SK-N-SH (cell line): ENCODE measurements around the gene SP9. TPM values are rescaled to one million over a fixed set of nuclear protein-coding genes. Genes with fewer than 3 reads are reported as not detected.

Experiments used
- CTCF ChIA-PET: fragments of 300-600, 350-600 bp; formaldehyde crosslinking; extraction: SDS; loops from one replicate; lab custom pipeline; 2021; lab: Yijun Ruan, JAX
- POLR2A ChIA-PET: fragments of 350-600 bp; sonication (Branson Sonifier 250); formaldehyde crosslinking; extraction: SDS; loops from one replicate; lab custom pipeline; 2020; ENCODE audit warnings: antibody characterized with exemption, inconsistent platforms; lab: Yijun Ruan, JAX
- DNase-seq: peaks from one replicate; pipeline ENCODE4 v3.0.0; 2012
- H2AFZ ChIP-seq: fragments of 200-600 bp; sonication (generic); 2 replicates; pipeline ENCODE4 v1.8.1; 2016; ENCODE audit warnings: antibody characterized with exemption, mild to moderate bottlenecking, low read depth
- H3F3A ChIP-seq: fragments of 200-600 bp; sonication (generic); replicated peaks from 2 replicates; pipeline ENCODE3; 2016; ENCODE audit warnings: antibody characterized with exemption, mild to moderate bottlenecking; ENCODE audit not compliant: insufficient read depth
- H3K27ac ChIP-seq, 2 experiments: fragments of 200-500 bp in 1 of 2; fragments of 200-600 bp in 1 of 2; sonication (Bioruptor generic) in 1 of 2; sonication (generic), shearing (Covaris generic) in 1 of 2; 2 replicates each; pipeline versions ENCODE4 v1.5.1 to v1.6.1; 2014 to 2016; ENCODE audit warnings: low read depth in 2 of 2, inconsistent platforms in 1 of 2, low read length in 1 of 2, mild to moderate bottlenecking in 1 of 2, mixed read lengths in 1 of 2
- H3K27me3 ChIP-seq: fragments of 200-600 bp; sonication (generic), shearing (Covaris generic); 2 replicates; pipeline ENCODE4 v1.6.1; 2016; ENCODE audit warnings: mixed run types; ENCODE audit not compliant: insufficient read depth
- H3K36me3 ChIP-seq, 2 experiments: fragments of 200-500 bp in 1 of 2; fragments of 200-600 bp in 1 of 2; sonication (Bioruptor generic) in 1 of 2; sonication (generic) in 1 of 2; replicated peaks in 1 of 2; 2 replicates each; pipeline versions ENCODE3 to v1.5.1; 2014 to 2016; ENCODE audit warnings: low read length in 1 of 2, mild to moderate bottlenecking in 1 of 2; ENCODE audit not compliant: insufficient read depth in 2 of 2, control insufficient read depth in 1 of 2
- H3K4me1 ChIP-seq, 2 experiments: fragments of 200-500 bp in 1 of 2; fragments of 200-600 bp in 1 of 2; sonication (Bioruptor generic) in 1 of 2; sonication (generic), shearing (Covaris generic) in 1 of 2; 2 replicates each; pipeline versions ENCODE4 v1.5.1 to v1.6.1; 2014 to 2016; ENCODE audit warnings: low read depth in 1 of 2, low read length in 1 of 2, mixed run types in 1 of 2; ENCODE audit not compliant: insufficient read depth in 2 of 2, control insufficient read depth in 1 of 2
- H3K4me2 ChIP-seq: fragments of 200-600 bp; sonication (generic), shearing (Covaris generic); 2 replicates; pipeline ENCODE4 v1.6.1; 2017; ENCODE audit warnings: mixed run types
- H3K4me3 ChIP-seq, 2 experiments: fragments of 200-500 bp in 1 of 2; fragments of 200-600 bp in 1 of 2; sonication (Bioruptor generic) in 1 of 2; sonication (generic), shearing (Covaris generic) in 1 of 2; 2 replicates each; pipeline versions ENCODE4 v1.5.1 to v1.8.1; 2014 to 2016; ENCODE audit warnings: low read depth in 2 of 2, inconsistent platforms in 1 of 2, low read length in 1 of 2, mild to moderate bottlenecking in 1 of 2, mixed read lengths in 1 of 2, moderate library complexity in 1 of 2
- H3K79me2 ChIP-seq: fragments of 200-600 bp; sonication (generic); 2 replicates; pipeline ENCODE4 v1.8.1; 2017; ENCODE audit warnings: mild to moderate bottlenecking; ENCODE audit not compliant: insufficient read depth
- H3K9ac ChIP-seq: fragments of 200-600 bp; sonication (generic); 2 replicates; pipeline ENCODE4 v1.6.1; 2017; ENCODE audit warnings: mixed run types
- H3K9me2 ChIP-seq: fragments of 200-600 bp; sonication (generic); 2 replicates; pipeline ENCODE4 v1.6.1; 2017; ENCODE audit warnings: mixed run types
- H3K9me3 ChIP-seq: fragments of 200-600 bp; sonication (generic); 2 replicates; pipeline ENCODE4 v1.6.1; 2017; ENCODE audit warnings: mixed run types, mild to moderate bottlenecking, moderate library complexity
- H4K20me1 ChIP-seq: fragments of 200-600 bp; sonication (generic); 2 replicates; pipeline ENCODE4 v1.6.1; 2017; ENCODE audit warnings: mild to moderate bottlenecking, mixed run types; ENCODE audit not compliant: insufficient read depth
- EP300 ChIP-seq, 2 experiments: IDR thresholded peaks; 2 replicates each; pipeline versions ENCODE4 v1.4.0 to v1.6.1; 2012; ENCODE audit warnings: borderline replicate concordance in 1 of 2, low read depth in 1 of 2, low read length in 1 of 2
- FOSL2 ChIP-seq: IDR thresholded peaks from 2 replicates; pipeline ENCODE4 v1.4.0; 2012; ENCODE audit warnings: low read depth, mild to moderate bottlenecking, moderate library complexity, borderline replicate concordance
- FOXJ3 ChIP-seq: sonication (generic); formaldehyde crosslinking; IDR thresholded peaks from 2 replicates; pipeline ENCODE4 v1.5.1; 2020; ENCODE audit warnings: mild to moderate bottlenecking, missing genetic modification reagents
- GABPA ChIP-seq: IDR thresholded peaks from 2 replicates; pipeline ENCODE4 v1.4.0; 2012; ENCODE audit warnings: low read depth, mild to moderate bottlenecking
- MEF2A ChIP-seq: IDR thresholded peaks from 2 replicates; pipeline ENCODE4 v1.4.0; 2012; ENCODE audit warnings: low read depth, borderline replicate concordance
- MXI1 ChIP-seq: IDR thresholded peaks from 2 replicates; pipeline ENCODE4 v1.6.1; 2012; ENCODE audit warnings: mild to moderate bottlenecking, low read depth, low read length, improper control_type of control experiment
- POLR2AphosphoS5 ChIP-seq: IDR thresholded peaks from 2 replicates; pipeline ENCODE4 v1.6.1; 2012; ENCODE audit warnings: low read depth, low read length
- RAD21 ChIP-seq: IDR thresholded peaks from 2 replicates; pipeline ENCODE4 v1.6.1; 2012; ENCODE audit warnings: mild to moderate bottlenecking, low read length
- SIN3A ChIP-seq: IDR thresholded peaks from 2 replicates; pipeline ENCODE4 v1.6.1; 2012; ENCODE audit warnings: low read depth, mild to moderate bottlenecking, low read length, moderate library complexity, borderline replicate concordance
- WGBS: methylation state at CpG from one replicate; pipeline ENCODE4 v1.1.6; 2017; ENCODE audit warnings: low lambda C conversion rate; 5-methylcytosine and 5-hydroxymethylcytosine counted together
- polyA plus RNA-seq, 3 experiments: library from polyadenylated mRNA; depleted of rRNA; stranded (reverse); fragments of >200 nt; gene quantifications; 2 replicates each; pipeline ENCODE4 v1.2.3, GENCODE V29; 2012
- TF ChIP-seq, protein P1 (sequence below): IDR thresholded peaks from 2 replicates; pipeline ENCODE4 v1.4.0; 2012; ENCODE audit warnings: low read depth
- TF ChIP-seq, protein P2 (sequence below): IDR thresholded peaks from 2 replicates; pipeline ENCODE4 v1.6.1; 2012; ENCODE audit warnings: mild to moderate bottlenecking, low read depth, low read length, moderate library complexity

The SP9 gene
- polyA plus RNA-seq, 1 of the 3 experiments (the other 2 are of a cell fraction): not detected

DNA sequence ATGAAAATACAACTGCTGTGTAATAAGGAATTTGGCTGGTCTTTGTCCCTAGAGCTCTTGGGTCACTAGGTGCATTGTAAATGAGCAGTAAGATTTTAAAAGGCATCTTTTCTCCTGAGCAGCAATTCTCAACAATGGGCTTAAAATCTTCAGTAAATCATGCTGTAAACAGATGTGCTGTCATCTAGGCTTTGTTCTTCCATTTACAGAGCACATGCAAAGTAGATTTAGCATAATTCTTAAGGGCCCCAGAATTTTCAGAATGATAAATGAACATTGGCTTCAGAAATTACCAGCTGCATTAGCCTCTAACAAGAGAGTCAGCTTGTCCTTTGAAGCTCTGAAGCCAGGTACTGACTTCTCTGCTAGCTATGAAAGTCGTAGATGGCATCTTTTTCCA, 33.9 kb downstream of the SP9 start:
- no peaks in the 10 kb centered on the region; the same call in 1 of the 2 replicates for H3K9me3 ChIP-seq
- CTCF ChIA-PET: interaction anchor here (1.1 to 1.3 kb wide), 2 partner anchors 12 to 19 kb away, joined by 3 to 5 read pairs; no protein-coding TSS in a partner anchor
- H3K9me2 ChIP-seq: no peaks in the 10 kb centered on the region
- H3K4me1 ChIP-seq: no peaks in the 10 kb centered on the region
- H3F3A ChIP-seq: no peaks in the 10 kb centered on the region
- no peak overlapping the region for H3K4me3 ChIP-seq
- H3K36me3 ChIP-seq: peaks cover 46 to 78% of the 10 kb centered on the region in 2 experiments
- no peaks in the 10 kb centered on the region for H4K20me1 ChIP-seq
- 80% methylated on average over 1 of the region's 1 CpG for whole genome bisulfite sequencing
- TF ChIP-seq GABPA: no peak
- TF ChIP-seq FOSL2: no peak
- TF ChIP-seq, all 33 proteins: peak for 0
- Histone ChIP-seq H3K4me2 (no peak overlapping the region), H3K27me3 (no peaks in the 10 kb centered on the region), H3K79me2 (no peaks in the 10 kb centered on the region), H2AFZ (no peak overlapping the region), H3K27ac (no peak overlapping the region), H3K9ac (no peak overlapping the region)
- DNase-seq: no peak
- POLR2A ChIA-PET: no interaction called here

DNA sequence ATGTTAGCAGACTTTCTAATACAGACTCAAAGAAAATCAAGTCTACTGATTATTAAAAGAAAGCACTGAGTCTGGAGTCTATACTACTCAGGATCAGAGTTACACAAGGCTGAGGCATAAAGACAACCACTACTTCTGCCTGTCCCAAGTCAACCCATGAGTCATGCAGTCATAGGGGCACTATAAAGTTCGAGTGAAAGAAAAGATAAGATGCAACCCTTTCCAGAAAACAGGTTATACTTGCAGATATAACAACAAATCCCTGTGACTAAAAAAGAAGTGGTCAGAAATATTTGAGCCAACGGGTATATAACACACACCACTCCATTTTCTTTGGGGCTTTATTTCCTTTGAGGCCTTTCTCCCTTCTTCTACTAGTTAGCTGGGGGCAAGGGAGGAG, 42.2 kb downstream of the SP9 start:
- DNase-seq: no peak
- H4K20me1 ChIP-seq: no peaks in the 10 kb centered on the region
- ChIA-PET POLR2A (interaction anchor here (0.7 kb wide), 1 partner anchor 179 kb away, joined by 4 read pairs; no protein-coding TSS in a partner anchor), CTCF (no interaction called here)
- H3K27me3 ChIP-seq: no peaks in the 10 kb centered on the region
- peaks cover 5% of the 10 kb centered on the region; the same call in 1 of the 2 replicates for H3K79me2 ChIP-seq
- H3K9me3 ChIP-seq: no peaks in the 10 kb centered on the region
- TF ChIP-seq POLR2AphosphoS5 (no peak), FOXJ3 (no peak), MXI1 (no peak), SIN3A (no peak), FOSL2 (no peak), MEF2A (no peak), GABPA (no peak), RAD21 (no peak), EP300 (IDR thresholded peaks at IDR 0.05; ENCODE audit: borderline replicate concordance in 1 of 2, low read depth in 1 of 2, low read length in 1 of 2) (no peak)
- TF ChIP-seq, protein P1, sequence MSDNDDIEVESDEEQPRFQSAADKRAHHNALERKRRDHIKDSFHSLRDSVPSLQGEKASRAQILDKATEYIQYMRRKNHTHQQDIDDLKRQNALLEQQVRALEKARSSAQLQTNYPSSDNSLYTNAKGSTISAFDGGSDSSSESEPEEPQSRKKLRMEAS: no peak
- TF ChIP-seq, protein P2, sequence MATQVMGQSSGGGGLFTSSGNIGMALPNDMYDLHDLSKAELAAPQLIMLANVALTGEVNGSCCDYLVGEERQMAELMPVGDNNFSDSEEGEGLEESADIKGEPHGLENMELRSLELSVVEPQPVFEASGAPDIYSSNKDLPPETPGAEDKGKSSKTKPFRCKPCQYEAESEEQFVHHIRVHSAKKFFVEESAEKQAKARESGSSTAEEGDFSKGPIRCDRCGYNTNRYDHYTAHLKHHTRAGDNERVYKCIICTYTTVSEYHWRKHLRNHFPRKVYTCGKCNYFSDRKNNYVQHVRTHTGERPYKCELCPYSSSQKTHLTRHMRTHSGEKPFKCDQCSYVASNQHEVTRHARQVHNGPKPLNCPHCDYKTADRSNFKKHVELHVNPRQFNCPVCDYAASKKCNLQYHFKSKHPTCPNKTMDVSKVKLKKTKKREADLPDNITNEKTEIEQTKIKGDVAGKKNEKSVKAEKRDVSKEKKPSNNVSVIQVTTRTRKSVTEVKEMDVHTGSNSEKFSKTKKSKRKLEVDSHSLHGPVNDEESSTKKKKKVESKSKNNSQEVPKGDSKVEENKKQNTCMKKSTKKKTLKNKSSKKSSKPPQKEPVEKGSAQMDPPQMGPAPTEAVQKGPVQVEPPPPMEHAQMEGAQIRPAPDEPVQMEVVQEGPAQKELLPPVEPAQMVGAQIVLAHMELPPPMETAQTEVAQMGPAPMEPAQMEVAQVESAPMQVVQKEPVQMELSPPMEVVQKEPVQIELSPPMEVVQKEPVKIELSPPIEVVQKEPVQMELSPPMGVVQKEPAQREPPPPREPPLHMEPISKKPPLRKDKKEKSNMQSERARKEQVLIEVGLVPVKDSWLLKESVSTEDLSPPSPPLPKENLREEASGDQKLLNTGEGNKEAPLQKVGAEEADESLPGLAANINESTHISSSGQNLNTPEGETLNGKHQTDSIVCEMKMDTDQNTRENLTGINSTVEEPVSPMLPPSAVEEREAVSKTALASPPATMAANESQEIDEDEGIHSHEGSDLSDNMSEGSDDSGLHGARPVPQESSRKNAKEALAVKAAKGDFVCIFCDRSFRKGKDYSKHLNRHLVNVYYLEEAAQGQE: no peak
- H3K36me3 ChIP-seq: peaks cover 63 to 90% of the 10 kb centered on the region in 2 experiments
- no peaks in the 10 kb centered on the region for H3K9me2 ChIP-seq
- H3K4me3 ChIP-seq: no peak overlapping the region
- no peaks in the 10 kb centered on the region for H3K4me1 ChIP-seq
- H2AFZ ChIP-seq: no peak overlapping the region
- H3K4me2 ChIP-seq: no peak overlapping the region
- H3K9ac ChIP-seq: no peak overlapping the region
- no peaks in the 10 kb centered on the region for H3F3A ChIP-seq
- WGBS: 88% methylated on average over 2 of the region's 2 CpGs
- no peak overlapping the region for H3K27ac ChIP-seq
